H7 (cell line): Measurements from ENCODE around the gene CMSS1. TPM values are rescaled to one million over a fixed set of nuclear protein-coding genes. Genes with fewer than 3 reads are reported as not detected.

ENCODE experiments used
- DNase-seq: peaks from one replicate; pipeline ENCODE4 v3.0.0; 2012
- H3K27me3 ChIP-seq: 2 replicates; pipeline ENCODE4 v1.6.0; 2011; ENCODE audit warnings: mild to moderate bottlenecking, low read length; ENCODE audit not compliant: control insufficient read depth, insufficient read depth
- H3K36me3 ChIP-seq: replicated peaks from 2 replicates; pipeline ENCODE4 v1.5.1; 2011; ENCODE audit warnings: low read length; ENCODE audit not compliant: control insufficient read depth, insufficient read depth
- H3K4me3 ChIP-seq: 2 replicates; pipeline ENCODE4 v1.5.1; 2011; ENCODE audit warnings: low read depth, mild to moderate bottlenecking, control low read depth, low read length, moderate library complexity; ENCODE audit not compliant: insufficient read depth
- total RNA-seq: library from RNA; depleted of rRNA; stranded (reverse); fragments of >200 nt; shearing (Covaris generic); gene quantifications from 2 replicates; pipeline ENCODE4 v1.2.3, GENCODE V29; 2014

The CMSS1 gene
- total RNA-seq, 1 experiment from 2014 or later: 44.6 TPM

DNA sequence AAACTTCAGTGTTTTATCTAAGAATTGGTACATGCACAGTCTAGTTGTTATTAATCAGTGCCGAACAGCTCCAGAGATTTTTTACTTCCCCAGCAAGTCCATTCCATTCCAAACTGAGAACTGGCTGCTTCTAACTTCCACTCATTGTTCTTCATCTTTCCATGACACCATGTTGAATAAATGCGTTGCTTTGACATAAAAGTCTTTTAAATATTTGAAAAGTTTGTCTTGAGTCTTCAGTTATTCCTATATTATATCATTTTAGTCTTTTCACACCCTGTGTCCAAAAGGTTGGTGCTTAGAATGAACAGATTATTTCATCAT is 65.4 kb downstream of the CMSS1 start:
- Histone ChIP-seq H3K27me3 (peaks cover 5% of the 10 kb centered on the region; the same call in 1 of the 2 replicates), H3K36me3 (no peaks in the 10 kb centered on the region), H3K4me3 (no peak overlapping the region)
- no peak for DNase-seq

DNA sequence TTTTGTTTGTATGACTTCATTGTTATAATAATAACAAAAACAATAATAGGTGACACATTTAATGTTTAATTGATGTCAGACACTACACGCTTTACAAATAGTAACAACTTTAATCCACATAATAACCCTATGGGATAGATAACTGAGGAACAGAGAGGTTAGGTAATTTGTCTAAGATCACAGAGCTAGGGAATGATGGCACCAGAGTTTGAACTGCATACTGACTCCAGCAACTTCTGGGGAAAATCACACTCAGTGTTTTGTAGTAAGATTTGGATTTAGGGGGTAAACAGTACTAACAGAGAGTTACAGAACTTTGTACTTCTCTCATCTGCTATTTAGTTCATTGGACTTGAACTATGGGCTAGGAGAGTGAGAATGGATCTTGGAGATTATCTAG is 66.0 kb downstream of the CMSS1 start:
- no peaks in the 10 kb centered on the region for H3K36me3 ChIP-seq
- H3K27me3 ChIP-seq: peaks cover 2% of the 10 kb centered on the region; the same call in 1 of the 2 replicates
- DNase-seq: no peak
- no peak overlapping the region for H3K4me3 ChIP-seq

DNA sequence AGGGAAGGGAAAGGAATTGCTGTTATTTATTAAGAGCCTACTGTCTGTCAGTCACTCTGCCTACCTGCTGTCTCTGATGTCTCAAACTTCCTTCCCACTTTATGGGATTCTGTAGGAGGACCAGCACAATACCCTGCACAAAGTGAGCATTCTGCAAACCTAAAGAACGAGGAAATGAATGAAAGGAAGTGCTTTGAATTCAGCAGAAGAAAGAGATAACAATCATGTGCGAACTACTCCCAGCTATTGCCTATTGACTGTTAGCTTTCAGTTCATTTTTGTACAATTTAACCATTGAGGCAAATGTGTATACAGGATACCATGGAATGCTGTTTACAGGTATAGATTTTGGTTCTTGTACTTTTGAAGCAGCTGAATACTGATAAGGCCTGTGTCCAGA is 66.8 kb downstream of the CMSS1 start:
- H3K27me3 ChIP-seq: no peaks in the 10 kb centered on the region; the same call in 1 of the 2 replicates
- H3K4me3 ChIP-seq: no peak overlapping the region
- no peaks in the 10 kb centered on the region for H3K36me3 ChIP-seq
- DNase-seq: no peak

DNA sequence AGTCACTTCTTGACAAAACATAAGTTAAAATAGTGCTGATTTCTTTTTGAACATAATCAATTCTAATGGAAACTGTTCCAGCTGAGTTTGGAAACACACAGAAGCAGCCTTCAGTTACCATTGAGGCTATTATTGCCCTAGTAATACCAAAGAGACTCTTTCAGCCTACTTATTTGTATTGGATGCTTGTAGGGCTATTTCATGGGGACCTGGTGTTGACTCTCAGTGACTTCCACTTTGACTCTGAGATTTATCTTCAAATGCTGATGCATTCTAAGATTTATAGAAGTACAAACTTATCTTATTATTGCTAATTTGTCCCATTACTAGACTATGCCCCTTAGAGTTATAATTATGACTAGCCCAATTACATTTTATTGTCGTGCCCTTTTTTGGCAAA is 67.4 kb downstream of the CMSS1 start:
- no peak for DNase-seq
- Histone ChIP-seq H3K27me3 (no peaks in the 10 kb centered on the region), H3K36me3 (no peaks in the 10 kb centered on the region), H3K4me3 (no peak overlapping the region)

DNA sequence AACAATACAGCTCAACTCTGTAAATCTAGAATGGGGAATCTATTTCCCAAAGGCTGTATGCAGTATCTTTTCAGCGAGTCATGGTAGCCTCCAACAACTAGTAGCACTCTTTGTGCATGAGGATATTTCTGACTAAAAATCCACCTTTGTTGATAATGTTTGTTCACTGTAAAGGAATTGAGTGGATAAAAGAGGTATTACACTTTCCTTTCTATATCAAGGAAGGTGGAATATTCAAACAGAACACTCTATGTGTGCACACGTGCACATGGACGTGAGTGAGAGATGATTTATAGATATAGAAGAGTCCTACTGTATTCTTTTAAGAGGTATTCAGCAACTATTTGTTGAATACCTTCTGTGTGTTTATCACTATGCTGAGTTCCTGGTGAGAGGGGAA is 68.2 kb downstream of the CMSS1 start:
- no peak for DNase-seq
- Histone ChIP-seq H3K27me3 (no peaks in the 10 kb centered on the region), H3K4me3 (no peak overlapping the region), H3K36me3 (no peaks in the 10 kb centered on the region)

DNA sequence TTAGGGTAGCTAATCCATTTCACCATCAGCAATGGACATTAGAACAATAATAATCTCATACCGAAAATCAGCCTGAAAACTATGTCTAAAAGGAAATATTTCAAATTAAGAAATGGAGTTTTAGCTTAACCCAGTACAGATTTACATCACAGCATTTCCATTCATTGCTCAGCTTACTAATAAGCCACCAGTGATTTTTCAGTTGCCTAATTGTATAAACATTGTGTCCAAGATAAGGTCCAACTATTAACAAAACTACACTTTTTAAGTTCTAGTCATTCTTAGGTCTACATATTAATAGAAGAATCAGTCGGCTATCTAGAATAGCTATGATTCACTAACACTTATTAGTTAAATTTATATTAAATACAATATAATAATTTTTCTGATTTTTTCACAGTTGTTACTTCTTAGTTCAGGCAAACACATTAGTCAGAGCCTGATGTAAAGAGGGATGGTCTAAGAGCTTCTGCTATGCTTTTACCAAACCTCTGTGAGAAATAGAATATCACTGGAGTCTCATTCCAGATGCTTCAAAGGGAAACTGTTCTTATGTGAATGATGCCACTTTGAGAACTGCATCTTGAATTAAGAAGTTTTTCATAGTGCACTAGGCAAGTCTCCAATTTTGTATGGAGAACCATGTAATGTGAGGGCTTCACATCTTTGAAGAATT is 74.1 kb downstream of the CMSS1 start:
- no peak for DNase-seq
- H3K27me3 ChIP-seq: no peaks in the 10 kb centered on the region
- H3K4me3 ChIP-seq: no peak overlapping the region
- H3K36me3 ChIP-seq: no peaks in the 10 kb centered on the region

DNA sequence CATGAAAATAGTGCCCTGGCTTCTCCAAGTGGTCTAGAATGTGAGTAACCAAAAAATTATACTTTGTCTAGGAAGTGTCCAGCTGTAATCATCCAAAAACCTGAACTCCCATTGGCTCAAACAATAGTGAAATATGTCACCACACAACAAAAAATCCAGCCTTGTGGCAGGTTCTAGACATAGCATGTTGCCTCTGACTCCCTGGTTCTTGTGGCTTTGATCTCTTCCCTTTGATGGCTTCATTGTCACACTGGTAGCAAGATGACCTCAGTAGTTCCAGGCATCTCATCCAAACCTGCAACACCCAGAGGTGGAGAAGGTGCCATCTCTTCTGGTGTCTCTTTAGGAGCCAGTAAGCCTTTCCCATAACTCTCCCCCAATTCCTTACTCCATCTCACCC is 74.7 kb downstream of the CMSS1 start:
- no peak overlapping the region for H3K4me3 ChIP-seq
- DNase-seq: no peak
- no peaks in the 10 kb centered on the region for H3K36me3 ChIP-seq
- H3K27me3 ChIP-seq: no peaks in the 10 kb centered on the region

DNA sequence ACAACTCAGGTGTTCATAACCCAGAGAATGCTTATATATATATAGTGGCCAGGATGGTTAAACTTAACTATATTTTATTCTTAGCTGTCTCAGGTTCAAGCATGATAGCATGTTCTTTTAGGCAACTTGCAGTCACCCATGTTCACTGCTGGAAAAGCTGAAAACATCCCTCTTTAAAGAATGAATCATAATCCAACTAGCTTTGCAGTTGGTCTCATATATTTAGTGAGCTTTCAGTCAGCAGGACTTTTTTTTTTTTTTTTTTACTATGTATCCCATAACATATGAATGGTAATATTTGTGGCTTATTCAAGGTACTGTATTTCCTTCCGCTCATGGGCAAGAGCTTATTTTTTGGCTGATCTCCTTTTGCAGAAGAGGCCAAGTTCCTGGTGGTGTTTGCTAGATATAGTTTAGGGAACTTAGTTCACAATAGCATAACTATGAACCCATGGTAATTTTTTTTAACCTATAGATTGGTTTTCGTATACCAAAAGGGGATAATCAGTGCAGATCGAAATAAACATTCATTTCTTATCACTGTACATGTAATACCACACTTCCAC is 77.6 kb downstream of the CMSS1 start:
- Histone ChIP-seq H3K36me3 (no peaks in the 10 kb centered on the region), H3K4me3 (no peak overlapping the region), H3K27me3 (no peaks in the 10 kb centered on the region)
- no peak for DNase-seq

DNA sequence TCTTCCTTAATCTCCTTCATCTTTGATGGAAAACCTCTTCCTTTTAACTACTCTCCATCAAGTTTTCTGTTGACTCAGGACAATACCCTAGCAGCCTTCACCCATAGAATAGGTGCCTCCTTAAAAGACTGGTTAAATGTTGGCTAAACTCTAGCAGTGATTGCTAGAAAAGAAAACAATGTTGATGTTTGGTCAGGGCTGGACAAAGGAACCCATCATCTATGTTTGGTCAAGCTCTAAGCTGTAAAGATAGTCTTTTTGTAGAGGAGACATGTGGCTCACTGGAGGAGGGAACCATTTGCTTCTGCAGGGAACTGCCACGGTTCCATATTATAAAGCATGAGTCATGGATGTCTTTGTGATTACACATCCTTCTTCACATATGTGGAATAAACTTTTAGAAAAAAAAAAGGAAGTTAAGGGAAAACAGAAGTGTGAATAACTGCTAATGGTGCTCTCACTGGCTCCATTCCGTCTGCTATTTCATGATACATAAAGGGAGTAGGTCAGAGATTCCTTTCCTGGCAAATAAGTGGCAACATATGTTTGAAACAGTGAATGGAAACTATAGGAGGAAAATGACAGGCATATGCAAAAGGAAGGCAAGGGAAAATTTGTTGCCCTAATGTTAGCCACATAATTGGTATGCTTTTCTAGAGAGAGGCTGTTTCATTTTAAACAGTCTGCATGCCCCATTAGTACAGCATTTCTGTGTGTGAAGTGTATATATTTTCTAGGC is 78.2 kb downstream of the CMSS1 start:
- Histone ChIP-seq H3K4me3 (no peak overlapping the region), H3K27me3 (no peaks in the 10 kb centered on the region), H3K36me3 (no peaks in the 10 kb centered on the region)
- DNase-seq: no peak

DNA sequence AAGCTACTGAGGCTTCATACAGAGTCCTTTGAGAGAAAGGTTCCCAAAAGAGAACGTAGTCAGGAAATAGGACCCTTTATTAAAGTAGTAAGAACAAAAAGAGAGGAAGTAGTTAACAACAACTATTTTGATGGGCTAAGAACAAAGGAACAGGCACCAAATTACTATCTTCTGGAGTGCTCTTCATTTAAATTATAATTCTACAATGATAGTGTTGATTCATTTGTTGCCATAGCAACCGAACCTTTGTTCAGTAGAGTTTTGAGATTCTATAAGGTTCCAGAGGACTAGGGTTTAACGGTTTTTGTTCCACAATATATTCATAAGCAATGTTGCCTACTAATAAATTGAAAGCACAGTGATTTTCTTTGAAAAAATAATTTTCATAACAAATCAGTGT is 78.8 kb downstream of the CMSS1 start:
- H3K27me3 ChIP-seq: no peaks in the 10 kb centered on the region
- no peaks in the 10 kb centered on the region for H3K36me3 ChIP-seq
- no peak overlapping the region for H3K4me3 ChIP-seq
- no peak for DNase-seq

DNA sequence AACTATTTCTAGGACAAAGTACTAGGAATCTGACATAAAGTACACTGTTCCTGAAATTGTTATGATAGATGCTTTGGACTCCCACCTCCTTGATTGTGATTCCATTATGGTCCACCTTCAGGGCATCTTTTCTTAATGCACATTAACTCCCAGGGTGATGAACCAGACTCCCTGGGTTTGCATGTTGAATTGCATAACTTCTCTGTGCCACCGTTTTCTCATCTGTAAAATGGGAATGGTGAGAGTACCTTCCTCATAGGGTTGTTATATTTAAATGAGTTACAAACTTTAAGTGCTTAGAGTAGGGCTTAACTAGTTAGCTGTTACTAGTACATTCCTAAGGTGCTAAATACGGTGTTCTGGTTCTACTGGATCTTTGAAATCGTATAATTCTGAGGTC is 81.9 kb downstream of the CMSS1 start:
- no peak overlapping the region for H3K4me3 ChIP-seq
- no peaks in the 10 kb centered on the region for H3K36me3 ChIP-seq
- H3K27me3 ChIP-seq: no peaks in the 10 kb centered on the region
- no peak for DNase-seq

DNA sequence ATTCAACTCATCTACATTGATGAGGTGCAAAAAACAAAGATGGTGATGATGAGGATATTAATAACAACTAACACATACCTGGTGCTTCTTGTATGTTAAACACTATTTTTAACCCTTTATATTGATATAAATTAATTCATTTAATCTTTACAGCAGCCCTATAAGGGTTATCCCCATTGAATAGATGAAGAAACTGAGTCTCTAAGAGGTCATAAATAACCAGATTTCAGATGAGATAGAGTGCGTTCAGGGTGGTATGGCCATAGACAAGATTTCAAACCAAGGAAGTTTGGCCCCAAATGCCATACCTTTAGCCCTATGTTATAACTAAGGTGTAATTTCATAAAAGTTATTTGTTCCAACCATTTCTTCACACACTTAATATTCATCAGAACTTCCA is 82.6 kb downstream of the CMSS1 start:
- no peak for DNase-seq
- H3K36me3 ChIP-seq: no peaks in the 10 kb centered on the region

DNA sequence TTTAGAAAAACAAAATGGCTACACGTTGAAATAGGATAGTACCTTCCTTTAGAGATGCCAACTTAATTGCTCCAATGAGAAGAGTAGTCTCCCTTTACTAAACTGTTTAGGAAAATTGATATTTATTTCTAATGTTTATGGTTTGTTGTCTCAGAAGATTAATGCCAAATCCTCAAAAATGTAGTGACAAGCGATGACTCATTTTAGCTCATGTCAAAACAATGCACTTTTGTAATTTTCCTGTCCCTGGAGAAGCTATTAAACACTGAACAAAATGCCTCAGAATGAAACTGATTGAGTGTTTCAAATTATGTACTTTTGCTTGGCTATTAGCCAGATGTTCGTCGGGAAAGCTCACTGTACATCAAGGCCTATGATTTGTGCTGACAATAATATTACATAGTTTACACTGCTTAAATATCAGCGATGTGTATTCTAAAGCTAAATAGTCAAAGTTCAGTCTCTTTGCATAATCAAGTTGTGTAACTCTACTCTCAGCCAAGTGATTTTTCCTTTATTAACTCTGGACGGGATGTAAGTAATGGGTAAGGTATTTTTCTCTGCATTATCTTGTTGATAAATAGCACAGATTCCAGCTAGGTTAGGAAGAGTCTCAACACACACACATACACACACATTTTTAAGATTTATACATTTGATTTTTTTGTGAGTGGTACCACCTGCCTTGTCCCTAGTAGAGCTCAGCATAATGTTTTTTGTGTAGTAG is 83.7 kb downstream of the CMSS1 start:
- H3K27me3 ChIP-seq: no peaks in the 10 kb centered on the region
- no peak for DNase-seq
- no peak overlapping the region for H3K4me3 ChIP-seq
- H3K36me3 ChIP-seq: no peaks in the 10 kb centered on the region

More for the DNA sequence above, 82.6 kb downstream of the CMSS1 start:
- Histone ChIP-seq H3K4me3 (no peak overlapping the region), H3K27me3 (no peaks in the 10 kb centered on the region)

DNA sequence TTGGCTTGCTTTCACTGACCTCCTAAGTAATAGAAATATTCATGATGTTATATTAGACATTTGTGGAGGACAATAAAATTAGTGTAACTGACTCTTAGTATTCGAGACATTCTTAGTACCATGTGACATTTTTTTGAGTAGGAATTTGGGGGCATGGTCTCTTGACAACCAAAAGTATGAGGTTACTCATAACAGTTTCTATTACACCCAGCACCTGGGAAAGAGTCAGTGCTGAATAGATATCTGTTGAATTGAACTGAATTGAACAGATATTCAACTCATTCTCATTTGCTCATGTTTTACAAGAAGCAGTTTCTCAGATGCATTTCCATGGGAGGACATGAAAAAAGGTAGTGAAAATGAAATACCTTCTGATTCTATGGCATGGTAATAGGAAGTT is 84.4 kb downstream of the CMSS1 start:
- no peaks in the 10 kb centered on the region for H3K27me3 ChIP-seq
- H3K4me3 ChIP-seq: no peak overlapping the region
- no peaks in the 10 kb centered on the region for H3K36me3 ChIP-seq
- DNase-seq: no peak

DNA sequence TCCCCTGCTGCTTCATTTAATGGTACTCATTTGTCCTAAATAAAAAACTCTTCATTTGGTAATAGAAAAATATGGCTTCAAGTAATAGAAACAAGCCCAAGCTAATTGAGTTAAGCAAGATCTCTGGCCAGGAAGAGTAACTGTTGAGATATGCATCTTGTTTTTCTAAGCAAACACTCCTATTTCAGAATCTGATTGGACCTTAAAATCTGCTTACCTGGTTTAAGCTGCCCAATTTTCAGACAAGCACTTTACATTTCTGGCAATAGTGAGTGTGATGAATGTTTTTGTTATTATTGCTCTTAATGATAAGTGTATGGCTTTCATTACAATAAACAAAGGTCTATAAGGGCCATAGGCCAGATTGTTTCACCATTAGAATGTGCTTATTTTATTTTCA is 86.2 kb downstream of the CMSS1 start:
- H3K4me3 ChIP-seq: no peak overlapping the region
- H3K27me3 ChIP-seq: no peaks in the 10 kb centered on the region
- H3K36me3 ChIP-seq: no peaks in the 10 kb centered on the region
- DNase-seq: no peak
